Dermis blood vessel endothelial cell (primary cell): ENCODE data around the gene TXN. TPM values are rescaled to one million over a fixed set of nuclear protein-coding genes. Genes with fewer than 3 reads are reported as not detected.
"Not testable (repeated sequence)": the region's sequence is repeated elsewhere in the genome, so short reads cannot be mapped to it uniquely, and the experiment has no call there.

ENCODE experiments used
- DNase-seq: peaks from one replicate; pipeline ENCODE4 v3.0.0; 2010
- total RNA-seq: library from RNA; depleted of rRNA; stranded (reverse); fragments of >200 nt; gene quantifications from 2 replicates; pipeline ENCODE4 v1.2.3, GENCODE V29; 2014

TXN gene
- total RNA-seq, 1 donor from 2014 or later = 204 TPM

DNA sequence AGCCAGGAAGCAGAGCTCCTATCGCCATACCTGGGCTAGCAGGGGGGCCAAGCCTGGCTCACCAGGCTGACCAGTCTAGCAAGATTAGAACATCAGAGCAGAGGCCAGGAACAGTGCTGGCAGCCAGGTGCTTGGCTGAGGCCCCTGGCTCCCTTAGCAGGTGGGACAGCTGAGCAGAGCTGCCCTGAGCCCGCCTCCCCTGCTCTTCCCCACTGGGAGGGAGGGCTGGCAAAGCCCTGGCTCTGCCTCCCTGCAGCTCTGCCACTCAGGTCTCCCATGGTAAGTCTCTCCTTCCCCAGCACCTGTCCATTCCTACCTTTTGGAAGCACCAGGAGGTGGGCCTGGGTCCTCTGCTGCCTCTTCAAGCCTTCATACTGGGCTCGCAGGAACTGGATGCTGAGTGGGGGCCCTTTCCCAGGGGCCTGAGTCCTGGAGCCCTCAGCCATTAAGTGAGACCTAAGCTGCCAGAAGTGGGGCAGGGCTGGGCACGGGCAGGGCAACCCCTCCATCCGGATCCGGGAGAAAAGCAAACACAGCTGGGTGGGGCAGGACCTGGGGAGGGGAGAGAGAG is 49.2 kb downstream of the TXN start:
- no peak for DNase-seq

DNA sequence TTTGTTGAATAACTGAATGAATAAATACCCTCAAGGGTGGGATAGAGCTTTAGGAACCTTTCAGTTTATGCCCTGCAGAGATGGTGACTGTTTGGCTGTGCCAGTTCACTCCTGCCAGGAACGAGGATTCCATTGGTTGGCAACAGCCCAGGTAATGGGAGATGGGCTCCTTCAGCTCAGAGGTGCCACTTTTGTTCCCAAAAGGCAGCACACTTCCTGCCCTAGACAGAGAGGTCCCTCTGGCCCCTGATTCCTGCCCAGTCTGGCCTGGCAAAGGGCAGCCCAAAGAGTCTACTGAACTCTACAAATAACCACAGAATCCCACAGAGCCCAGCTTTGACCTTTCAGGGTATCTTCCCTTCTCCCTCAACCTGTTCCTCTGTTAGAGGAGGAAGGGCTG is 49.9 kb downstream of the TXN start:
- no peak for DNase-seq

DNA sequence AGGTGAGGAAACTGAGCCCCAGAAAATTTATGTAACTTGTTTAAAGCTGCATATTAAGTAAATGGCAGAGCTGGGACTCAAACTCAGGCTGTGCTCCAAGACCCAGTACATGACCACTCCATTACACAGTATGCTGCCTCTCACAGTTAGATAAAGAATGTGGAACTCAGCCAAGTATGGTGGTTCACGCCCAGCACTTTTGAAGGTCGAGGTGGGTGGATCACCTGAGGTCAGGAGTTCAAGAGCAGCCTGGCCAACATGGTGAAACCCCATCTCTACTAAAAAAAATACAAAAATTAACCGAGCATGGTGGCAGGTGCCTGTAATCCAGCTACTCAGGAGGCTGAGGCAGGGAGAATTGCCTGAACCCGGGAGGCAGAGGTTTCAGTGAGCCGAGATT is 50.7 kb downstream of the TXN start:
- DNase-seq = not testable (repeated sequence)

DNA sequence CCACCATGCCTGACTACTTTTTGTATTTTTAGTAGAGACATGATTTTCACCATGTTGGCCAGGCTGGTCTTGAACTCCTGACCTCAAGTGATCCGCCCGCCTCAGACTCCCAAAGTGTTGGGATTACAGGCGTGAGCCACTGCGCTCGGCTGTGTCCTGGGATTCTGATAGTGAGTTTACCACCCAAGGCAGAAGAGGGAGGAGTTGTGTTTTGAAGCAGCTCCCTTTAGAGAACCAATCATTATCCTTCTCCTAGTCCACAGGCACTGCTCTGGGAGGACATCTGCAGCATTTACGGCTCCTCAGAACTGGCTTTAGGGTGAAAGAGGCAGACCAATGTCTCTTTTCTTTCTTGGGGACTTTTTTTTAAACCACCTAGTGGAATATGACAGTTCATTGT is 54.1 kb downstream of the TXN start:
- no peak for DNase-seq

DNA sequence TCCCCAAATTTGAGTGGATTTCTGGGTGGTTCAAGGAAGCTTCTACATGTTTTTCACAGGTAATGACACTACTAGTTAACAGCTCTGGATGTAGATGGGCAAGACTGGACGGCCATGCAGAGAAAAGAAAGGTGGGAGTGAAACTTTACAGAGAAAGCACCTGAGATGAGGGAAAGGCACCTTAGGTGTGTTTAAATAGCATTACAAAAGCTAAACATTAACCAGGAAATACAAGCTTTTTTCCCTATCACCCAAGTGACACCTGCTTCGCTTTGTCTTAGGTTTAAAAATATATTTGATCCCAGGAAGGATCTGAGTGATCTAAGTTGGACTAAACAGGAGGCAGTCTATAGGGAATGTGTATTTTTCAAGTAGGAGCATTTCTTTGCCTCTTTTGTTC is 56.7 kb downstream of the TXN start:
- DNase-seq = no peak

DNA sequence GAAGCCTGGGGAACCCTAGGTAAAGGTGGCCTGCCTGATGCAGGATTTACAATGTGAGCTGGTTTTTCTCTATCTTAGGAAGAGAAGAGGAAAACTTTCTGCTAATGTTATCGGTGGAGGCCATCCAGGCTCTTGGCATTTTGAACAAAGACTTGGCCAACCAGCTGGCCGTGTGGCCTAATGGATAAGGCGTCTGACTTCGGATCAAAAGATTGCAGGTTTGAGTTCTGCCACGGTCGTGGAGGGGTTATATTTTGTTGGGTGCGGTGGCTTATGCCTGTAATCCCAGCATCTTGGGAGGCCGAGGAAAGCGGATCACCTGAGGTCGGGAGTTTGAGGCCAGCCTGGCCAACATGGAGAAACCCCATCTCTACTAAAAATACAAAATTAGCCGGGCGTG is 58.0 kb downstream of the TXN start:
- DNase-seq = no peak

DNA sequence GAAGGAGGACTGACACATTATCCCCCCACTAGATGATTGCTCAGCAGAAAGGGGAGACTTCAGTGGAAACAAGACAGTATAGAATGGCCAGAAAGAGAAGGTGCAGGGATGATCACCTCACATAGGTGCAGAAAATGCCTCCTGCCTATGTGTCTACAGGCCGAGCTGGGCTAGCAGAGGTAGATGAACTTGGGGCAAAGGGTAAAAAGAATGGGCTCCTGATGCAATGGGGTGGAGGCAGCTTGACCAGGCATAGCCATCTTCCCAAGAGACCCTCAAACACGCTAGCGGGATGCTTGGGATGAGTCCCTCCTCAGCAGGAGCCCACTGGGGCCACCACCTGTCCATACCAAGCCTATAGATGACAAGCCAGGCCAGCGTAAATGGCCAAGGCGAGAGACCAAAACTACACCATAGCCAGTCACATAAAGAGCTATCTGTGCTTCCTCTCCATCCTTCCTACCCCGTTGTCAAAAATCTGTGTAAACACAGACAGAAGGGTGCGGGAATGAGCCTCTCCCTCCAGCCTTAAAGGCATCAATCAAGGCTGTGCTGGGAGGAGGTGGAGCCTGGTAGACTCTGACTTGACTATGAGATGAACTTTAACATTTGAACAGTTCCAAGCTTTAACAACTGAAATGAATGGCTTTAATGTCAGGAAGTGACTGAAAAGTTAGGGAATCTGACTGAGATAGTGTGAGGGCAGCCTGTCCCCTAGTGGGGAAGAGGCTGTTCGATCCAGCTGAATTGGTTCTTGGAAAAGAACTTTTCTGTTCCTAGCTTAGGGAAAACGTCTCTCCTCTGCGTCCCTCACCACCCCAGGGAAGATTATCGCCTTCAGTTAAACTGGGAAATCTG is 58.7 kb downstream of the TXN start:
- no peak for DNase-seq

DNA sequence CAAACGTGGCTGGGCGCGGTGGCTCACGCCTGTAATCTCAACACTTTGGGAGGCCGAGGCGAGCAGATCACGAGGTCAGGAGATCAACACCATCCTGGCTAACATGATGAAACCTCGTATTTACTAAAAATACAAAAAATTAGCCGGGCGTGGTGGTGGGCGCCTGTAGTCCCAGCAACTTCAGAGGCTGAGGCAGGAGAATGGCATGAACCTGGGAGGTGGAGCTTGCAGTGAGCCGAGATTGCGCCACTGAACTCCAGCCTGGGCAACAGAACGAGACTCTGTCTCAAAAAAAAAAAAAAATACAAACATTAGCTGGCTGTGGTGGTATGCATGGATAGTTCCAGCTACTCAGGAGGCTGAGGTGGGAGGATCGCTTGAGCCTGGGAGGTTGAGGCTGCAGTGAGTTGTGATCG is 60.2 kb downstream of the TXN start:
- DNase-seq = not testable (repeated sequence)

Other genes starting within 250 kb of the TXN start
- 0.05 TPM in 1 of 2 replicates, not detected in the other for gene C9orf152, start 48.3 kb downstream of the TXN start, total RNA-seq
- gene TXNDC8, start 81.4 kb upstream of the TXN start, total RNA-seq = not detected in 2 replicates